Measurements from ENCODE around the gene AJAP1. TPM values are rescaled to one million over a fixed set of nuclear protein-coding genes. Genes with fewer than 3 reads are reported as not detected.

The AJAP1 gene
- total RNA-seq, 2 experiments from 2014 or later, result not detected

DNA sequence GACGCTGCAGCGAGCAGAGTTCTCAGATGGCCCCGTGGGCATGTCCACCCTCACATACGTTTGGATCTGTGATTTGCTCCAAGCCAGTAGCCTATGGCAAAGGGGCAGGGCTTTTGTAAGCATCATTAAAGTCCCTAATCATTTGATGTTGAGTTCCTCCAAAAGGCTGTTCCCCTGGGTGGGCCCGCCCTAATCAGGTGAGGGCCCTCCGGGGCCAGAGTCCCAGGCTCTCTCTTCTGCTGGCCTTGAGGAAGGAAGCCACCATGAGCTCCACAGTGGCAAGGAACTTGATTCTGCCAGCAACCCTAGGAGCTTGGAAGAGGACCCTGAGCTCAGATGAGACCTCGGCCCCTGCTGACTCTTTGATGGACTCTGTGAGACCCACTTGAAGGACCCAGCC lies 25.4 kb upstream of the AJAP1 start:
- ChIA-PET CTCF (no interaction called here), POLR2A (no interaction called here)

DNA sequence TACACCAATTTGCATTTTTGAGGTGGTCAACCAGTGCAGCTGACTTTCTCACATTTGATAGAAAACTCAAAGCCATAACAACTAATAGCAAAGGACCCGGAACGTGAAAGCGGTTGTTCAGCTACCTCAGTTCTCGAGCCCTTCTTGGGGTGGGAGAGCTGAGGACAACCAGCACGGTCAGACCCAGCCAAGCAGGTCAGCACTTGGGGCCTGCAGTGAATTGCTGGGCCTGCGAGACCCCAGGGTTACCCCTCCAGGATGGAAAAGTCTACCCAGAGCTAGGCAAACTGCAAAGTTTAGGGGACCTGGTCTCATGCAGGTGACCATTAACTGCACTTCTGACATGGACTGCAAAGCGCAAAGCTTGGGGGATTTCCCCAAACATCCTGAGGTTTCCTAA lies 23.8 kb upstream of the AJAP1 start:
- ChIA-PET POLR2A (no interaction called here), CTCF (no interaction called here)

DNA sequence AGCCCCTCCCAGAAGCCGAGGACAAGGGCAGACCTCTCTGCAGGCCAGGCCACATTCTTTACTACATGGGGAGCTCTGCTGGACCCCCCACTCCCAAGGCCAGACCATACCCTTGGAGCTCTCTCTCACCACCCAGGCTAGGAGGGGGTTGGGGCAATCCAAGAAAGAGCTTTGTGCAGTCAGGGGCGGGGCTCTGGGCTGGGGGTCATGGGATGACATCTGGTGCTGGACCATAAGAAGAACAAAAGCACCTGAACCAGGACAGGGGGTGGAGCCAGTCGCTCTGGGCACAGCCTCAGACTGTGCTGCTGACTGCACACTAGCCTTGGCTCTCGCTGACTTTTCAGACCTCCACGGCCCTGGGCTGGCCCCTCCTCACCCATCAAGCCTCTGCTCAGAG lies 23.1 kb upstream of the AJAP1 start:
- ChIA-PET POLR2A (no interaction called here), CTCF (no interaction called here)

- POLR2A ChIA-PET, result no interaction called here
- CTCF ChIA-PET, result no interaction called here
Observed at GRCh38 chr1:4633346-4633745, 21.1 kb upstream of the AJAP1 start.

DNA sequence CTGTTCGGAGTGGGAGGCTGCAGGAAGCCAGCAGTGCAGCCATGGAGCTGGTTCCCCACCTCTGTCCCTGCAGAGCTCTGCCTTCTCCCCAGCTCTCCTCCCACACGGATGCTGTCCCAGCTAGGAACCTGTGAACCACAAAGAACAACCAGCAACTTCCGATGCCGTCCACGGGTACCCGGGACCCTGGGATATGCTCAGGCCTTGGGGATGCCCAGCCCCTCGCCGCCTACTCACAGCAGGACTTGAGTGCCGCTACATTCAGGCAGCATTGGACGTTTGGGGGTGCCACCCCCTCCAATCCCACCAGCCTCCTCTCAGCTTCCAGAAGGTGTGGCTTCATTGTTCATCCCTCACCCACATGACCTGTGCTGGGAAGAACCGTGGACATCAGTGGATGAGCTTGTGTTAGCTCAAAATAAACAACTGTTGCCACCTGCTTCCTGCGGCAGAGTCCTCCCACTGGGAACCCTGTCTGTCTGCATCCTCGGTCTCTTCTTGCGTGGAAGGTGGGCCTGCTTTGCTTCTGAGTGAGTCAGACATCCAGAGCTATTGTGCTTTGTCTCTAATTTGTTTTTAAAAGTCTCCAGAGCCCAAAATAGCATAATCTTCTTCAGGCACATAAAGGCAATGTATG lies 20.1 kb upstream of the AJAP1 start:
- POLR2A ChIA-PET, result no interaction called here
- CTCF ChIA-PET, result no interaction called here

- ChIA-PET CTCF (no interaction called here), POLR2A (no interaction called here)
Observed at GRCh38 chr1:4634793-4635406, 19.5 kb upstream of the AJAP1 start.

GRCh38 chr1:4636186-4636585 lies 18.2 kb upstream of the AJAP1 start:
- ChIA-PET CTCF (no interaction called here), POLR2A (no interaction called here)

DNA sequence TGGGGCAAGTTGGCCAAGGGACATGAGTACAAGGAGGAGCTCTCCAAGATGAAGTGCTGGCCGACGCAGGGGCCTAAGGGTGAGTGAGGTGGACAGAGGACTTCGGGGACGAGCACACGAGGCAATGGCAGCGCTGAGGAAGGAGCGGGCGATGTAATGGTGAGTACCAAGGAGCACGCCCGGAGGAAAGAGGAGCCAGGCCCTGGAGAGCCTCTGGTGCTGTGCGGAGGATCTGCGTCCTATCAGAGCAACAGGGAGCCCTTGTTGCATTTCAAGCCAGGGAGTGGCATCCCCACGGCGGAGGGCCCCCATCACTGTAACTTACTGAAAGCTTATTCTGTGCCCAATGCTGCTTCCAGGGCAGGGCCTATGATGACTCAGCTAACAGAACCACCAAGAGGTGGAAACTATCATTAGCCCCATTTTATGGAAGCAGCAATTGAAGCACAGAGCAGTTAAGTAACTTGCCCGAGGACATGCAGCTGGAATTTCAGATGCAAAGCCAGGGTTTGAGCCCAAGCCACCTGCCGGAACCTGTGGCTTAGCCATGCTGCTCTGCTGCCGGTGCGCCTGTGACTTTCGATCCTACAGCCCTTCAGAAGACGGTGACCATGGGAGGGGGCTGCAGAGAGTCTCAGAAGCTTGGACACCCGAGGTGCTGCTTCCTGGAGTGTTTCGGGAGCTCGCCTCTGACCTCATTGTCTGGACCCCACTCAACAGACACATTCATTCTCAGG lies 17.6 kb upstream of the AJAP1 start:
- ChIA-PET POLR2A (no interaction called here), CTCF (no interaction called here)

- POLR2A ChIA-PET, result no interaction called here
- CTCF ChIA-PET, result no interaction called here
Observed at GRCh38 chr1:4637616-4638344, 16.6 kb upstream of the AJAP1 start.

- POLR2A ChIA-PET, result no interaction called here
- CTCF ChIA-PET, result no interaction called here
Observed at GRCh38 chr1:4638345-4638729, 16.1 kb upstream of the AJAP1 start.

DNA sequence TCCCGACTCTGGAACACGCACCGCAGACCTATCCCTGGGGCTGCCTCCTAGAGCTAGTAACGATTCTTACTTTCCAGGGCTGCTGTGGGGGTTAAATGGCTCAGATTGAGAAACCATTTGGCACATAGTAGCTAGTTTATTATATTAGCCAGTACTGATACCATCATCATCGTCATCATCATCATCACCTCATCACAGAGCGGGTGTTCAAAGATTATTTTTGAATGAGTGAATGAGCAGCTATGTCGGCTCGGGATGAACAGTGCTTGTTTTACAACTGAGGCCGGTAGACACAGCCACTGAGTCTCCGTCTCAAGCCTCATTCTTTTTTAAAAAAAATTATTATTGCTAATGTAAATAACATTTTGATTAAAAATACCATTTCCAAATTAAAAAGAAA lies 13.5 kb upstream of the AJAP1 start:
- ChIA-PET CTCF (no interaction called here), POLR2A (no interaction called here)

DNA sequence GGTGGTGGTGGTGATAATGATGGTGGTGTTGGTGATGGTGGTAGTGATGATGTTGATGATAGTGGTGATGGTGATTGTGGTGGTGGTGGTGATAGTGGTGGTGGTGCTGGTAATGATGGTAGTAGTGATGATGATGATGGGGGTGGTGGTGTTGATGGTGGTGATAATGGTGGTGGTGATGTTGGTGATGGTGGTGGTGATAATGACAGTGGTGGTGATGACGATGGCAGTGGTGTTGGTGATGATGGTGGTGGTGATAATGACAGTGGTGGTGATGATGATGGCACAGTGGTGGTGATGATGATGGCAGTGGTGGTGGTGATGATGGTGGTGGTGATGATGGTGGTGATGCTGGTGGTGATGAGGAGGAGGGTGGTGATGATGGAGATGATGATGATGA lies 7.0 kb upstream of the AJAP1 start:
- ChIA-PET CTCF (no interaction called here), POLR2A (no interaction called here)

GRCh38 chr1:4648657-4649056 lies 5.8 kb upstream of the AJAP1 start:
- CTCF ChIA-PET, result no interaction called here

GRCh38 chr1:4650481-4650880 lies 3.9 kb upstream of the AJAP1 start:
- CTCF ChIA-PET, result no interaction called here
- POLR2A ChIA-PET, result no interaction called here

More at GRCh38 chr1:4648657-4649056, 5.8 kb upstream of the AJAP1 start:
- POLR2A ChIA-PET, result no interaction called here

DNA sequence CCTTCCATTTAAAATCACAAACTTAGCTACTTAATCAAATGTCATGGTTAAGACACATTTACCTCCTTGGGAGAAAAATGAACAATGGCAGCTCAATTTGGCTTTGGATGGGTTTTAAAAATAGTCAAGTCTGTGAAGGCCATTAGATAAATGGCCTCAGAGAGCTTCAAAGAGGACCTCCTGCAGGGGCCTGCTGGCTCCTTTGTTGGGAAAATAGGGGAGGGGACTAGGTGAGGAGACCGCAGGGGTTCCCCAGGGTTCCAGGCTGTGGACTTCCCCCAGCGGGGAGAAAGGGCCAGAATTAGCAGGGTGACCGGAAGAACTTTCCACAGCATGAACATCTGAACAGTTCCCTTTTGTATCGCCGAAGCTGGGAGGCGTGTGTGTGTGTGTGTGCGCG lies 3.4 kb upstream of the AJAP1 start:
- CTCF ChIA-PET, result interaction anchor here (0.6 kb wide), 1 partner anchor 1555 kb away, joined by 3 read pairs; no protein-coding TSS in a partner anchor
- POLR2A ChIA-PET, result no interaction called here

DNA sequence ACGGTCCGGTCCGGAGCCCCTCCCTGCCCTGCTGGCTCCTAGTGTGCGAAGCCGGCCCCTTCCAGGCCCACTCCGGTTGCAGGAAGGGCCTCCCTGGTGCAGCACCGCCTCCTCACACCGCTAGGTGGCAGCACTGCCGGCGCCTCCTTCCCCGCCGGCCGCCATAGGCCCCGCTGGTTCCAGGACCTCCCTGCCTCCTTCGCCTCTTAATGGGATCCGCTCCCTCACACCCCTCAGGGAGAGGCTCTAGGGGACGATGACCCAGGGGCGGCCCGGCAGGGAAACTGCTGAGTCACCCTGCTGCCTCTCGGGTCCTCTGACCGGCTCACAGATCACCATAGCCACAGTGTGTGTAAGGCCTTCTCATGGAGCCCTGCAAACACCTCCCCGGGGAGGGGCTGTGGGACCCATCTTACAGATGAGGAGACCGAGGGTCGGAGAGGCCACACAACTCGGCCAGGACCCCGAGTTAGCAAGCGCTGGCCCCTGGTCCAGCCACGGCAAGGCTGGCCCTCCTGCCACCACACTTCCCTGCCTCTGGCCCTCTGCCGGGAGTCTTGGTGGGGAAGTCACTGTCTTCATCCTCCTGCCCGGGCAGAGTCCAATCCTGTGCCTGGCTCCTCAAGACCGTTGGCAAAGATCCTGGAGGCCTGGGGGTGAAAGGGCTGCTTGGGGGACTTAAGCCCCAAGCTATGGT lies 1.6 kb upstream of the AJAP1 start:
- CTCF ChIA-PET, result no interaction called here
- POLR2A ChIA-PET, result no interaction called here

- CTCF ChIA-PET, result no interaction called here
Observed at GRCh38 chr1:4653328-4653660, 1.1 kb upstream of the AJAP1 start.

GRCh38 chr1:4654764-4655673 lies 610 bp downstream of the AJAP1 start:
- POLR2A ChIA-PET, result no interaction called here
- CTCF ChIA-PET, result no interaction called here

More at GRCh38 chr1:4653328-4653660, 1.1 kb upstream of the AJAP1 start:
- POLR2A ChIA-PET, result no interaction called here

DNA sequence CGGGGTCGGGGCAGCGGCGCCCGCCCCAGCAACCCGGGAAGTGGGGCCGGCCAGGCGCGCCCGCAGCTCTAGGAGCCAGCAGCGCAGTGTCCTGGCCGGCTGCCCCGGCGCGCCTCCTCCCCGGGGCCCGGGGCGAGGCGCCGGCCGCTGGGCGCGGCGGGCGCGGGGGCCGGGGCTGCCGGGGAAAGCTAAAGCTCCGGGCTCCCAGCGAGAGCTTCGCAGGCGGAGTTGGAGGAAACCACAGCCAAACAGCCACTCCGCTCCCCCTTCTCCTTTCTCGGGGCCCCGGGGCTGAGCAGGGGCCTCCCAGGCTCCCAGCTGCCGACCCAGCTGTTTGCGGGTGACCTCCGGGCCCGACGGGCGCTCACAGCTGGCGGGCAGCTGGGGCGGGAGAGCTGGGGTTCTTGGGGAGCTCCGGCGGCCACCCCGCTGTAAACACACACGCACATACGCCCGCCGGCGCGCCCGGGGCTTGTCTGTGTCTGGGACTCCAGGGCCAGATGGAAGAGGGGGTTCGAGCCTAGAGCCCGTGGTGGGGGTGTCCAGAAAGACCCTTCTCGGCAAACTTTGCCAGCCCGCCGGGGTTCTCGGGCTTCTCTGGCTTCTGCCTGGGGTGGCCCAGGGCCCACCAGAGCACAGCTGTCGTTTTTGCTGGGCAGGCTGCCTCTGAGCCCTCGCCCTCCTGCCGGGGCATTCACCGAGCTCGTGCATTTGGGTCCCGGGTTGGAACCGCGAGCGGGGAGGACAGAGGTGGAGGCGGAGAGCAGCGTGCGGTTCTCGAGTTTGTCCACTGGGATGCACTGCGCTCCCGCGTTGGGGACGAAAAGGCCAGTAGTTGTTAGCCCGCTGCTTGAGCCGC lies 1.5 kb downstream of the AJAP1 start:
- POLR2A ChIA-PET, result no interaction called here
- CTCF ChIA-PET, result no interaction called here

Data from activated CD8-positive, alpha-beta memory T cell treated with anti-CD3 and anti-CD28 coated beads for 36 hours (primary cell).